Keratinocyte (primary cell): ENCODE measurements around the gene HTR2C.

ENCODE experiments used
- EZH2 ChIP-seq: IDR thresholded peaks from one replicate; pipeline ENCODE4 v1.6.1; 2012; ENCODE audit warnings: inconsistent platforms, mild to moderate bottlenecking, low read length, moderate library complexity
- TF ChIP-seq, protein P1 (sequence below), 3 experiments: IDR thresholded peaks in 1 of 3; conservative IDR thresholded peaks in 1 of 3; optimal IDR thresholded peaks in 1 of 3; 2 replicates in 2 of 3; 3 replicates in 1 of 3; pipeline versions ENCODE3 to v1.5.1; 2011; ENCODE audit warnings: low read length in 3 of 3, mild to moderate bottlenecking in 3 of 3, moderate library complexity in 2 of 3, control low read depth in 1 of 3, inconsistent platforms in 1 of 3; ENCODE audit not compliant: insufficient read depth in 2 of 3; ENCODE audit errors: extremely low read depth in 1 of 3

DNA sequence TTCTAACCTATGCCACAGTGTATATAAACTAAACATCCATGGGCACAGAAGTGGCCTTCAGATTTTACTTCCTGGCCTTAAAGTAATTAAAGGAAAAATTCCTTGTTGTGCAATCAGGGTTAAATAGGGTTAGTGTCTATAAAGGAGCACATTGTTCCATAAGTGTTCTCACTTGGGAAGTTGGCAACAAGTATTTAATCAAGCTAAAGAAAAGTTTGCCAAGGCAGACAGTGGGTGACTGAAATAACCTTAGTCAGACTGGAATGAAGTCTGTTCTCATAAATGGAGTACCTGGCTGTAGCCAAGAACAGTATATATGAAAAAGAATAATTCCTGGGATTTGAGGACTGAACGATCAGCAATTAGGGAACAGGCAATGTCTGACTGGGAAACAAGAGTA, 213.6 kb downstream of the HTR2C start:
- TF ChIP-seq, protein P1, sequence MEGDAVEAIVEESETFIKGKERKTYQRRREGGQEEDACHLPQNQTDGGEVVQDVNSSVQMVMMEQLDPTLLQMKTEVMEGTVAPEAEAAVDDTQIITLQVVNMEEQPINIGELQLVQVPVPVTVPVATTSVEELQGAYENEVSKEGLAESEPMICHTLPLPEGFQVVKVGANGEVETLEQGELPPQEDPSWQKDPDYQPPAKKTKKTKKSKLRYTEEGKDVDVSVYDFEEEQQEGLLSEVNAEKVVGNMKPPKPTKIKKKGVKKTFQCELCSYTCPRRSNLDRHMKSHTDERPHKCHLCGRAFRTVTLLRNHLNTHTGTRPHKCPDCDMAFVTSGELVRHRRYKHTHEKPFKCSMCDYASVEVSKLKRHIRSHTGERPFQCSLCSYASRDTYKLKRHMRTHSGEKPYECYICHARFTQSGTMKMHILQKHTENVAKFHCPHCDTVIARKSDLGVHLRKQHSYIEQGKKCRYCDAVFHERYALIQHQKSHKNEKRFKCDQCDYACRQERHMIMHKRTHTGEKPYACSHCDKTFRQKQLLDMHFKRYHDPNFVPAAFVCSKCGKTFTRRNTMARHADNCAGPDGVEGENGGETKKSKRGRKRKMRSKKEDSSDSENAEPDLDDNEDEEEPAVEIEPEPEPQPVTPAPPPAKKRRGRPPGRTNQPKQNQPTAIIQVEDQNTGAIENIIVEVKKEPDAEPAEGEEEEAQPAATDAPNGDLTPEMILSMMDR (optimal IDR thresholded peaks at IDR 0.05 in 1 of 3, IDR thresholded peaks at IDR 0.05 in 1 of 3, conservative IDR thresholded peaks at IDR 0.05 in 1 of 3; ENCODE audit: extremely low read depth in 1 of 3, insufficient read depth in 2 of 3, low read length in 3 of 3): no peak
- TF ChIP-seq EZH2: no peak
